Astrocyte (in vitro differentiated cells and primary cell): ENCODE measurements around the gene ZBTB8A.

Experiments used
- CTCF ChIP-seq: IDR thresholded peaks from 2 replicates; pipeline ENCODE4 v1.5.1; 2011; ENCODE audit warnings: low read depth, mild to moderate bottlenecking, inconsistent platforms, low read length, moderate library complexity; ENCODE audit not compliant: insufficient read depth
- EZH2 ChIP-seq: IDR thresholded peaks from 2 replicates; pipeline ENCODE4 v1.6.1; 2012; ENCODE audit warnings: mild to moderate bottlenecking, low read length, inconsistent platforms; ENCODE audit not compliant: insufficient read depth

DNA sequence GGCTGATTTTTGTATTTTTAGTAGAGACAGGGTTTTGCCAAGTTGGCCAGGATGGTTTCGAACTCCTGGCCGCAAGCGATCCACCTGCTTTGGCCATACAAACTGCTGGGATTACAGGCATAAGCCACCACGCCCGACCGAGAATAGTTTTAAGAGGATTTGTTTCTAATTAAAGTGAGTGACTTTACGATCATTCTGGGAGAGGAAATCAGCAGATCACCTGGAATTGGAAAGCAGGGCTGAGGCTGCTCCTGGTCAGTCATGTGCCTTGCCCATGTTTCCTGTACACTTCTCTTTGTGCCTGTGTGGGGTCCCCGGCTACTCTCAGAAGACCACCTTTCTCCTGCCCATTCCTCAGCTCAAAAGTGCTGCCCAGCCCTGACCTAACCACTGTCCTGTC lies 40.5 kb upstream of the ZBTB8A start:
- TF ChIP-seq CTCF (no peak), EZH2 (no peak)
